Lung (tissue), 12 donors: ENCODE data around the gene PTN. TPM values are rescaled to one million over a fixed set of nuclear protein-coding genes. Genes with fewer than 3 reads are reported as not detected.
"Not testable (repeated sequence)": the region's sequence is repeated elsewhere in the genome, so short reads cannot be mapped to it uniquely, and the experiment has no call there.

Source experiments
- ATAC-seq: fragments of 200-7000 bp; cut with Tn5 transposase; one replicate; pipeline ENCODE4 v1.9.1; 2020; ENCODE audit warnings: moderate number of reproducible peaks; ENCODE audit not compliant: insufficient read depth, low FRiP score
- DNase-seq, 3 donors: peaks; one replicate each; pipeline ENCODE4 v3.0.0-alpha.2; 2013 to 2017
- H3K27ac ChIP-seq, 2 donors: one replicate each; pipeline ENCODE4 v1.5.1; 2013; ENCODE audit warnings: mild to moderate bottlenecking in 2 of 2, moderate library complexity in 2 of 2, control low read depth in 1 of 2, inconsistent platforms in 1 of 2, low read depth in 1 of 2, low read length in 1 of 2
- H3K27me3 ChIP-seq, 3 donors: one replicate each; pipeline ENCODE4 v1.5.1; 2013; ENCODE audit warnings: low read length in 2 of 3; ENCODE audit not compliant: control insufficient read depth in 3 of 3, insufficient read depth in 3 of 3
- H3K36me3 ChIP-seq, 4 donors: one replicate each; pipeline ENCODE4 v1.5.1; 2013; ENCODE audit warnings: low read length in 4 of 4, mild to moderate bottlenecking in 1 of 4, moderate library complexity in 1 of 4; ENCODE audit not compliant: control insufficient read depth in 4 of 4, insufficient read depth in 4 of 4
- H3K4me1 ChIP-seq, 5 donors: one replicate each; pipeline ENCODE4 v1.5.1; 2013; ENCODE audit warnings: low read length in 5 of 5, mild to moderate bottlenecking in 2 of 5, moderate library complexity in 1 of 5; ENCODE audit not compliant: control insufficient read depth in 5 of 5, insufficient read depth in 5 of 5
- H3K4me3 ChIP-seq: one replicate; pipeline ENCODE4 v1.5.1; 2013; ENCODE audit warnings: mild to moderate bottlenecking, control low read depth, moderate library complexity
- H3K9ac ChIP-seq, 2 donors: one replicate each; pipeline ENCODE4 v1.5.1; 2013; ENCODE audit warnings: low read length in 2 of 2, control low read depth in 1 of 2; ENCODE audit not compliant: insufficient read depth in 1 of 2
- H3K9me3 ChIP-seq, 4 donors: one replicate each; pipeline ENCODE4 v1.5.1; 2013; ENCODE audit warnings: low read length in 3 of 4, mild to moderate bottlenecking in 1 of 4, moderate library complexity in 1 of 4; ENCODE audit not compliant: control insufficient read depth in 4 of 4, insufficient read depth in 3 of 4
- CTCF ChIP-seq: IDR thresholded peaks from 2 replicates; pipeline ENCODE4 v1.5.1; 2012; ENCODE audit warnings: mild to moderate bottlenecking; ENCODE audit errors: control extremely low read depth, extremely low read depth
- WGBS, 2 donors: extraction: QIAGEN DNeasy Blood & Tissue Kit; methylation state at CpG; one replicate each; pipeline ENCODE4 v1.1.7; 2013; 5-methylcytosine and 5-hydroxymethylcytosine counted together
- polyA plus RNA-seq, 2 donors: library from polyadenylated mRNA; stranded (reverse); fragments of 200-250 nt; gene quantifications; one replicate each; pipeline ENCODE4 v1.2.1, GENCODE V29; 2013
- total RNA-seq, 2 donors: library from RNA; depleted of rRNA in 1 of 2; stranded (reverse); fragments of >200 nt in 1 of 2; gene quantifications; one replicate each; pipeline ENCODE4 v1.2.1, GENCODE V29; 2014 to 2021
- donor health status: control.
- donor health status: control.
- donor health status: Bipolar disorder and iron deficiency.
- donor health status: healthy.
- donor health status: DM: yes; HTN: yes; CAD: no.

PTN gene
- total and polyA plus RNA-seq, 4 donors = 0.77 to 43.1 (median 2.6) TPM

GRCh38 chr7:137242616-137243015, 100.9 kb downstream of the PTN start:
- ATAC-seq = no peak
- no peak overlapping the region for H3K9ac ChIP-seq
- no peak for TF ChIP-seq CTCF
- WGBS, 2 donors = 87 to 89% methylated on average over 7 of the region's 7 CpGs
- peaks cover 0 to 9% (median 0%) of the 10 kb centered on the region in 5 donors for H3K4me1 ChIP-seq
- no peak for DNase-seq
- H3K27me3 ChIP-seq = no peaks in the 10 kb centered on the region
- no peak overlapping the region for H3K4me3 ChIP-seq
- H3K27ac ChIP-seq = no peak overlapping the region
- H3K9me3 ChIP-seq = no peaks in the 10 kb centered on the region
- no peaks in the 10 kb centered on the region for H3K36me3 ChIP-seq

DNA sequence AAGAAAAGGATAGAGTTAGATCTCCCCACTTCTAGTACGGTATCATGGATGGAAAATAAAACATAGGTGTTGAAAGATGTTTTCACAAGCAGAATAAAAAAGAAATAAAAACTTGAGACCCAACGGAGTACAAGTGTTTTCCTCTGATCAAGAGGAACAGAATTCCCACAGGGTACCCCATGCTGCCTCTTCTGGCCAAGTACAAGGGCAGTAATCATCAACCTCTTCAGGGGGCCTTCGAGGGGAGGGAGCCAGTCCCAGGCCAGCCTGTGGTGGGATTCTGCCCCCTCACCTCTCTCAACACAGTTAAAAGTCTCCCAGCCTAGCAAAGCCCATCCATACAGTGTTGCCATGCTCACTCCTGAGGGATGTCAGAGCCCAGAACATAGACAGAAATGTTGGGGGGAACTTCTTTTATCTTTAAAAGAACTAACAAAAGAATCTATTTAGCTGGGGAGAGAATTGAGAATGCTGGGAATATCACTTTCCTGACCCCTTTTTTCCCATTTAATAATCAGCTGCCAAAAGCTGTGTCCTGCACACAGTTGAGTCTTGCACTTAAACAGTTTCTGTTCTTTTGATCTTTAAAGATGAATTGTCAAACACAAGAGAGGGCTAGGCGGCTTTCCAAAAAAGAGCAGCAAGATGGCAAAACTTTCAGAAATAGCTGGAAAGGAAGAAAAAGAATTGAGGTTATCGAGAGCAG, 101.7 kb downstream of the PTN start:
- WGBS, 2 donors = 47 to 62% methylated on average over 5 of the region's 5 CpGs
- ATAC-seq (no peak), DNase-seq (peak in 2 of 3 donors; percentile 63 to 64)
- H3K36me3 ChIP-seq = no peaks in the 10 kb centered on the region
- peaks cover 0 to 9% (median 0%) of the 10 kb centered on the region in 5 donors for H3K4me1 ChIP-seq
- H3K27ac ChIP-seq = no peak overlapping the region
- no peak overlapping the region for H3K4me3 ChIP-seq
- no peak for TF ChIP-seq CTCF
- H3K9me3 ChIP-seq = no peaks in the 10 kb centered on the region
- no peak overlapping the region for H3K9ac ChIP-seq
- H3K27me3 ChIP-seq = no peaks in the 10 kb centered on the region

DNA sequence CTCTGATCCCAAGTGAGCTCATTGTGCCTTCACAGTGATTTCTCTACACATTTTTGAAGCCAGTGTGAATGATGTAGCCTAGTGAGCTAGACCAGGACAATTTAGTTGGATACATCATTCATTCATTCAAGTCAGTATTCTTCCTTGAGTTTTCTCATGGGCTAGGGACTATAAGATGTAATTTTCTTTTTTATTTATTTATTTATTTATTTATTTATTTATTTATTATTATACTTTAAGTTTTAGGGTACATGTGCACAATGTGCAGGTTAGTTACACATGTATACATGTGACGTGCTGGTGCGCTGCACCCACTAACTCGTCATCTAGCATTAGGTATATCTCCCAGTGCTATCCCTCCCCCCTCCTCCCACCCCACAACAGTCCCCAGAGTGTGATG, 104.3 kb downstream of the PTN start:
- not testable (repeated sequence) for H3K27me3 ChIP-seq, H3K36me3 ChIP-seq, ATAC-seq, DNase-seq, H3K9me3 ChIP-seq, H3K4me1 ChIP-seq, H3K9ac ChIP-seq, H3K4me3 ChIP-seq, H3K27ac ChIP-seq
- WGBS, 2 donors = 97% methylated on average over 3 of the region's 3 CpGs; no CpG with 5 or more reads in 1 of the 2 donors

GRCh38 chr7:137235434-137235833, 108.1 kb downstream of the PTN start:
- no peaks in the 10 kb centered on the region for H3K36me3 ChIP-seq
- H3K27me3 ChIP-seq = no peaks in the 10 kb centered on the region
- no peak for DNase-seq
- no peak for ATAC-seq
- no peak for TF ChIP-seq CTCF
- H3K27ac ChIP-seq = no peak overlapping the region
- H3K9me3 ChIP-seq = no peaks in the 10 kb centered on the region
- H3K4me1 ChIP-seq = no peaks in the 10 kb centered on the region
- WGBS, 2 donors = 69 to 81% methylated on average over 1 of the region's 1 CpG
- no peak overlapping the region for H3K4me3 ChIP-seq
- no peak overlapping the region for H3K9ac ChIP-seq
